ENCODE results near the gene SIGLEC9. TPM values are rescaled to one million over a fixed set of nuclear protein-coding genes. Genes with fewer than 3 reads are reported as not detected.

The SIGLEC9 gene
- total RNA-seq, 4 donors from 2014 or later, result 2.0 to 2.2 TPM; not detected in 2

DNA sequence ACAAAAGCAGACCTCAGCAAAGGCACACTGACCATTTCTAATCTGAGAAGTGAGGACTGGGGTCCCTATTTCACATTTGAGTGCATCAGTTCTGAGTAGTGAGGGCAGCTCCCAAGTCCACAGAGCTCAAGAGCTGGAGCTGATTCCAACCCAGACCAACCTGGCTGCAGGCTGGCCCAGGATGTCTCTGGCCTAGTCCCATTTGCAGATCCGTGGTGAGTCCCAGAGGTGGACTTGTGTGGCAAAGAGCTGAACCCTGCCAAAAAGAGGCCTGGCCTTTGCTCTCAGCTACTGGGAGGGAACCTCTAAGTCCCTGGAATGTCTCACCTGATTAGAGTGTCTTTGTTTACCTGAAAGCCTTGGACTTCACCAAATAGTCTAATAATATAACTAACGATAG, 32.0 kb downstream of the SIGLEC9 start:
- TF ChIP-seq EP300 (IDR thresholded peaks at IDR 0.05; ENCODE audit: low read depth), result no peak
- no peak for TF ChIP-seq POLR2A (IDR thresholded peaks at IDR 0.05)
- TF ChIP-seq POLR2AphosphoS5 (IDR thresholded peaks at IDR 0.05), result no peak
- TF ChIP-seq, protein P1, sequence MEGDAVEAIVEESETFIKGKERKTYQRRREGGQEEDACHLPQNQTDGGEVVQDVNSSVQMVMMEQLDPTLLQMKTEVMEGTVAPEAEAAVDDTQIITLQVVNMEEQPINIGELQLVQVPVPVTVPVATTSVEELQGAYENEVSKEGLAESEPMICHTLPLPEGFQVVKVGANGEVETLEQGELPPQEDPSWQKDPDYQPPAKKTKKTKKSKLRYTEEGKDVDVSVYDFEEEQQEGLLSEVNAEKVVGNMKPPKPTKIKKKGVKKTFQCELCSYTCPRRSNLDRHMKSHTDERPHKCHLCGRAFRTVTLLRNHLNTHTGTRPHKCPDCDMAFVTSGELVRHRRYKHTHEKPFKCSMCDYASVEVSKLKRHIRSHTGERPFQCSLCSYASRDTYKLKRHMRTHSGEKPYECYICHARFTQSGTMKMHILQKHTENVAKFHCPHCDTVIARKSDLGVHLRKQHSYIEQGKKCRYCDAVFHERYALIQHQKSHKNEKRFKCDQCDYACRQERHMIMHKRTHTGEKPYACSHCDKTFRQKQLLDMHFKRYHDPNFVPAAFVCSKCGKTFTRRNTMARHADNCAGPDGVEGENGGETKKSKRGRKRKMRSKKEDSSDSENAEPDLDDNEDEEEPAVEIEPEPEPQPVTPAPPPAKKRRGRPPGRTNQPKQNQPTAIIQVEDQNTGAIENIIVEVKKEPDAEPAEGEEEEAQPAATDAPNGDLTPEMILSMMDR (IDR thresholded peaks at IDR 0.05), result no peak
- H3K4me1 ChIP-seq, result no peaks in the 10 kb centered on the region
- no peak overlapping the region for H3K4me3 ChIP-seq
- in situ Hi-C loops (cut with MboI; ENCODE audit: low pct_ligation_motif_present in 1 of 4, low pct_unique_long_range_greater_than_20kb in 1 of 4, low sequenced_read_pairs in 3 of 4), result no loop called here
- no peak overlapping the region for H3K27ac ChIP-seq
- H3K27me3 ChIP-seq, result no peaks in the 10 kb centered on the region
- H3K36me3 ChIP-seq, result no peaks in the 10 kb centered on the region
- no peaks in the 10 kb centered on the region for H3K9me3 ChIP-seq
- no peak for DNase-seq
- intact Hi-C loops (cut with DNase I; ENCODE audit: low total_unique reads), result no loop called here
- WGBS, 2 donors (ENCODE audit: low coverage in 1 of 2), result 40% methylated on average over 1 of the region's 2 CpGs; no CpG with 5 or more reads in 1 of the 2 donors

DNA sequence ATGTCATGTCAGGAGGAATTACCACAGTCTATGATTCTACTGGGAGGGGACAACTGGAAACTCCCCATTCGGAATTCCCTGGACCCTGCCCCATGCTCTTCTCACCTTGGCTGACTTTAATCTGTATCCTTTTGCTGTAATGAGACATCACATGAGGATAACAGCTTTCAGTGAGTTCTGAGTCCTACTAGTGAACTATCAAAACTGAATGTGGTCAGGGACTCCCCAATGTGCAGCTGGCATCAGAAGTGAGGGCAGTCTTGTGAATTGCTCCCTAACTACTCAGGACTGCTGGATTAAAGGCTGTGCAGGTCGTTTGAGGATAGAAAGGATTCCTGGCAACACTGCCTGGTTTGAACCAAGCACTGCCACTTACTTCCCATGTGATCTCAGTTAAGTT, 32.6 kb downstream of the SIGLEC9 start:
- intact Hi-C loops (cut with DNase I; ENCODE audit: low total_unique reads) (no loop called here), in situ Hi-C loops (cut with MboI; ENCODE audit: low pct_ligation_motif_present in 1 of 4, low pct_unique_long_range_greater_than_20kb in 1 of 4, low sequenced_read_pairs in 3 of 4) (no loop called here)
- Histone ChIP-seq H3K36me3 (no peaks in the 10 kb centered on the region), H3K27ac (no peak overlapping the region), H3K9me3 (no peaks in the 10 kb centered on the region), H3K4me1 (no peaks in the 10 kb centered on the region), H3K4me3 (no peak overlapping the region), H3K27me3 (no peaks in the 10 kb centered on the region)
- TF ChIP-seq, protein P1 (IDR thresholded peaks at IDR 0.05), result no peak
- TF ChIP-seq POLR2A (IDR thresholded peaks at IDR 0.05) (no peak), EP300 (IDR thresholded peaks at IDR 0.05; ENCODE audit: low read depth) (no peak), POLR2AphosphoS5 (IDR thresholded peaks at IDR 0.05) (no peak)
- no peak for DNase-seq
- 19% methylated on average over 2 of the region's 2 CpGs; no CpG with 5 or more reads in 1 of the 2 donors for WGBS, 2 donors (ENCODE audit: low coverage in 1 of 2)

DNA sequence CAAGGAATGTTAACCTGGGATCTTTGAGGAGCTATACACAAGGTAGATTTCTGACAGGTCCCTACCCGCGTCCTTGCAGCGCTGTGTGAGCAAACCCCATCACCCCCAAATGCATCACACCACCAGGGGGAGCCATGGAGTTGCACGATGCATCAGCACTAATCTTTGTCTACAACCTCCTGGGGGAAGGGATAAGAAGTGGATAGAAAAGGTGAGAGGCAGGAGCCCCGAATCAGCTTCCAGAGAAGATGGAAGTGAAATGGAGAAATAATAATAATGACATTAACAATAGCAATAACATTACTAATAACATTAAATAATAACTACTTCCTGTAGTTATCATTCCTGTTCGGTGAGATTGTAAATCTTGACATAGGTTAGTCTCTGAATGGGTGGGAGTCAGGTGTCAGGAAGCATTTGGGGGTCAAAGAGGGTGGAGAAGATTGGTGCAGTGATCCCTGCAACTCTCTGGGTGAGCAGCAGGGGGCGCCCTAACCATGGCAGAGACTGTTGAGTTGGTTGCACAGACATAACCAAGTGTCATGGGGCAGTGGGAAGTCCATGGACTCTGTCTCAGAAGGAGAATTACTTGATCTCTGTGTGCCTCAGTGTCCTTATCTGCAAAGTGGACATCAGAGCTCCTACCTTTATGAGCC, 33.9 kb downstream of the SIGLEC9 start:
- 26 to 31% methylated on average over 5 to 7 of the region's 7 CpGs for WGBS, 2 donors (ENCODE audit: low coverage in 1 of 2)
- H3K27me3 ChIP-seq, result no peaks in the 10 kb centered on the region
- H3K36me3 ChIP-seq, result no peaks in the 10 kb centered on the region
- no peak overlapping the region for H3K4me3 ChIP-seq
- in situ Hi-C loops (cut with MboI; ENCODE audit: low pct_ligation_motif_present in 1 of 4, low pct_unique_long_range_greater_than_20kb in 1 of 4, low sequenced_read_pairs in 3 of 4), result no loop called here
- DNase-seq, result peak; percentile 56
- H3K27ac ChIP-seq, result no peak overlapping the region
- H3K9me3 ChIP-seq, result no peaks in the 10 kb centered on the region
- intact Hi-C loops (cut with DNase I; ENCODE audit: low total_unique reads), result no loop called here
- no peaks in the 10 kb centered on the region for H3K4me1 ChIP-seq
- TF ChIP-seq, protein P1 (IDR thresholded peaks at IDR 0.05), result peak; percentile 43 to 51 (median 45)
- no peak for TF ChIP-seq POLR2A (IDR thresholded peaks at IDR 0.05)

GRCh38 chr19:51159656-51160055, 35.0 kb downstream of the SIGLEC9 start:
- in situ Hi-C loops (cut with MboI; ENCODE audit: low pct_ligation_motif_present in 1 of 4, low pct_unique_long_range_greater_than_20kb in 1 of 4, low sequenced_read_pairs in 3 of 4) (no loop called here), intact Hi-C loops (cut with DNase I; ENCODE audit: low total_unique reads) (no loop called here)
- Histone ChIP-seq H3K4me1 (no peaks in the 10 kb centered on the region), H3K9me3 (no peaks in the 10 kb centered on the region), H3K27me3 (no peaks in the 10 kb centered on the region), H3K4me3 (no peak overlapping the region), H3K27ac (no peak overlapping the region), H3K36me3 (no peaks in the 10 kb centered on the region)
- 60 to 82% methylated on average over 1 to 4 of the region's 4 CpGs for WGBS, 2 donors (ENCODE audit: low coverage in 1 of 2)
- TF ChIP-seq EP300 (IDR thresholded peaks at IDR 0.05; ENCODE audit: low read depth) (no peak), POLR2AphosphoS5 (IDR thresholded peaks at IDR 0.05) (no peak), POLR2A (IDR thresholded peaks at IDR 0.05) (no peak)
- TF ChIP-seq, protein P1 (IDR thresholded peaks at IDR 0.05), result no peak
- no peak for DNase-seq

Data from transverse colon (tissue), 4 donors.